Nephron (organoid): ENCODE measurements around the gene SFXN2.

Source experiments
- H3K27ac Mint-ChIP-seq, 3 experiments: 2 replicates each; pipeline ENCODE4 v1.8.0; 2020; ENCODE audit warnings: mixed read lengths in 3 of 3, mild to moderate bottlenecking in 2 of 3, moderate library complexity in 1 of 3
- H3K27me3 Mint-ChIP-seq: 2 replicates; pipeline ENCODE4 v1.8.0; 2021; ENCODE audit warnings: low read depth, mild to moderate bottlenecking, moderate library complexity, mixed read lengths
- H3K36me3 Mint-ChIP-seq: 2 replicates; pipeline ENCODE4 v1.8.0; 2020; ENCODE audit warnings: low read depth, mixed read lengths
- H3K4me1 Mint-ChIP-seq: 2 replicates; pipeline ENCODE4 v1.8.0; 2020; ENCODE audit warnings: mixed read lengths
- H3K4me3 Mint-ChIP-seq, 3 experiments: 2 replicates each; pipeline ENCODE4 v1.8.0; 2020; ENCODE audit warnings: mild to moderate bottlenecking in 3 of 3, mixed read lengths in 3 of 3, moderate library complexity in 2 of 3
- H3K9me3 Mint-ChIP-seq: 2 replicates; pipeline ENCODE4 v1.8.0; 2020; ENCODE audit warnings: mixed read lengths
- CTCF ChIP-seq, 3 experiments: fragments of 200-600 bp; sonication (generic); IDR thresholded peaks; one replicate each; pipeline ENCODE4 v1.5.0; 2021; ENCODE audit warnings: antibody characterized with exemption in 3 of 3; ENCODE audit not compliant: unreplicated experiment in 3 of 3

SFXN2 gene

DNA sequence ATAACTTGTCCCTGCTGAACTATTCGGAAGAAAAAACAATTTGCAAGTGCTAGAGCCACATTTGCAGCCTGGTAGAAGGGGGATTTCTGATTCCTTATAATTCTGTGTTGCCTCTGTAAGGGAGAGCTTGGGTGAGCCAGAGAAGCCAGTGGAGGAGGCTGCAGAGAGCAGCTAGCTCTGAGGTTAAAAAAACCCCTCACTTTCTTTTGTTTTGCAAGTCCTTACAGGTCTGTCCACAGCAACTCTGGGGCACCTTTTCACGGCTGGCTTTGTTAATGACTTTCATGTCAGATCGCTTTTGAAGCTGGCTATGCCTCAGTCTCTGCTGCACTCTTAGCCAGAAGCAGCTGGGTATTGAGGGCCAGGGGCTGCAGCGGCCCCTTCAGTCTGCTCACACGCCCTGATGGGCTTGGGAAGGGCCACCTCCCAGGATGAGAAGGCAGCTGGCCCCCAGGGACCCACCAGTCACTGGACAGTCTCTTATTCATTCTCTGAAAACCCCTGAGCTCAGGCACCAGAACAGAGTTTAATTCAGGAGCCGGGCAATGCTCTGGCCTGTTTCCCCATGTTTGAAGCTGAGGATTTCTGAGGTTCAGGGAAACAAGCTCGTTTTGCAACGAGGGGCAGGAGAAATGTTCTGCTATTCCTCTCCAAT, 39.3 kb upstream of the SFXN2 start:
- Mint-ChIP-seq H3K4me3 (peak overlapping the region; percentile 63 to 80 (median 76)), H3K9me3 (no peaks in the 10 kb centered on the region), H3K36me3 (peaks cover 1% of the 10 kb centered on the region), H3K4me1 (peaks cover 86% of the 10 kb centered on the region), H3K27me3 (no peaks in the 10 kb centered on the region), H3K27ac (peak overlapping the region; percentile 97 to 98 (median 98))
- no peak for TF ChIP-seq CTCF (IDR thresholded peaks at IDR 0.05; ENCODE audit: unreplicated experiment in 3 of 3)

GRCh38 chr10:102675666-102676533, 38.5 kb upstream of the SFXN2 start:
- no peaks in the 10 kb centered on the region for H3K27me3 Mint-ChIP-seq
- H3K9me3 Mint-ChIP-seq = no peaks in the 10 kb centered on the region

DNA sequence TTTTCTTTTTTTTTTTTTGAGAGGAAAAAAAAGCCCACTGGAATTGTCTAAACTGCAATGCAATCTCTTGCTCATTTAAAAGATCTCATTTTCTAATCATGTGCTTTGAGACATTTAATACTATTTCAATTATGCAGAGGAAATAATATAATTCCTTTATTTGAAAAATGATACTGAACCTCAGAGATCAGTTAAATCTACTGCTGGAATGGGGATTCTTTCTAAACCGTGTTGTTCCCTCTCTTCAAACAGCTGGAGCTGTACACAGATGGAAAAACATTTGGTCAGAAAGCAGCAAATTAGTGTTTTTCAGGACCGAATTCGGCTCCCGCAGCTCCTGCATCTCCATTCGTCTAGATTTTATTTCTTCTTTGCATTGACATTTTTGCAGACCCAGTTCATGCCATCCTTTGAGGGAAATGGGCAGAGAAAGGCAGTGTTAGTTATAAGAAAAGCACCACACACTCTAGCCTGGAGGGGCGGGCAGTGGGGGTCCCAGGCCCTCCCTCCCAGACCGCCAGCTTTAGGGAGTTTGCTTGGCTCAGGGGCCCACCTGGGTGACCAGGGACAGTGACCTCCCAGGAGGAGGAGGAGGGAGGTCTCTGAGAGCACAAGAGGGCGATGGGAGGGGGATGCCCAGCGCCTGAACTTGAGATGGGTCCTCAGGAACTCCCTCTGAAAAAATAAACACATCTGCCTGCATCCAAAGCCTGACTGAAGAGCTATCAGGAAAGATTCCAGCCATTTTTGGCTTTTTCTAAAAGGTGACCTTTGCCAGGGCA, 37.7 kb upstream of the SFXN2 start:
- peaks cover 11% of the 10 kb centered on the region for H3K36me3 Mint-ChIP-seq
- TF ChIP-seq CTCF (IDR thresholded peaks at IDR 0.05; ENCODE audit: unreplicated experiment in 3 of 3) = no peak
- H3K27ac Mint-ChIP-seq = peak overlapping the region; percentile 97 to 98 (median 98)
- H3K9me3 Mint-ChIP-seq = no peaks in the 10 kb centered on the region
- no peaks in the 10 kb centered on the region for H3K27me3 Mint-ChIP-seq
- peaks cover 84% of the 10 kb centered on the region for H3K4me1 Mint-ChIP-seq
- peak overlapping the region; percentile 32 to 76 (median 37) for H3K4me3 Mint-ChIP-seq

More at GRCh38 chr10:102675666-102676533, 38.5 kb upstream of the SFXN2 start:
- TF ChIP-seq CTCF (IDR thresholded peaks at IDR 0.05; ENCODE audit: unreplicated experiment in 3 of 3) = no peak
- peak overlapping the region; percentile 63 to 80 (median 76) for H3K4me3 Mint-ChIP-seq
- H3K4me1 Mint-ChIP-seq = peaks cover 84% of the 10 kb centered on the region
- H3K36me3 Mint-ChIP-seq = peaks cover 6% of the 10 kb centered on the region
- peak overlapping the region; percentile 97 to 98 (median 98) for H3K27ac Mint-ChIP-seq

DNA sequence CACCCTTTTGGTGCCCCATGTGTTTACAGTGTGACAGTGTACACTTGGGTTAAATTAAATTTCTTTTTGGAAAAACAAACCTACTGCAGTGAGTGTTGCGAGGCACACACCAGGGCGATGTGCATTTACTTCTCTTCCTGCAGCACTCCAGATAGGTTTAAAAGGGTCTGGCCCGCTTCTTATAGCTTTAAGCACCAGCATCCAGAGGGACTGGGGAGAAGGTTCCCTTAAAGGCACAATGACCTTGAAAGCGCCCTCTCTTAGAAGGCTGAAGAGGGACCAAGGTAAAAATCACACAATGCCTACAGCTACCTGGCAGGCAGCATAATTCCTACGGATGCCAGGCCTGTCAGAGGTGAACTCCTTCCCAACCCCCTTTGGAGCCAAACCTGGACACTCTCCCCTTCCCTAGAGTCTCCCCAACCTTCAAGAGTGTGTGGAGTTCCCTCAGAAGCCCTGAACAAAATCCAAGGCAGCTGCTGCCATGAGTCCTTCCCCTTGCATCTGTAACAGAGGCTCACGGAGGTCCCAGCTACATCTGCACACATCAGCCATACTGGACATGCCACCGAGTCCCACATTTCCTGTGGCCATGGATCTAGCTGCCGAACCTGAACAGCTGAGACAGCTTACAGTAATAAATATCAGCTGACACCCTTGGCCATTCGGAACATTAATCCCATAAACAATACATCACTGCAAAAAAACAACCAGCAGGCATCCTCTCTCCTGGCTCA, 36.9 kb upstream of the SFXN2 start:
- H3K27ac Mint-ChIP-seq = peak overlapping the region; percentile 97 to 98 (median 98)
- no peaks in the 10 kb centered on the region for H3K27me3 Mint-ChIP-seq
- no peak for TF ChIP-seq CTCF (IDR thresholded peaks at IDR 0.05; ENCODE audit: unreplicated experiment in 3 of 3)
- peaks cover 19% of the 10 kb centered on the region for H3K36me3 Mint-ChIP-seq
- H3K9me3 Mint-ChIP-seq = no peaks in the 10 kb centered on the region
- H3K4me1 Mint-ChIP-seq = peaks cover 90% of the 10 kb centered on the region
- H3K4me3 Mint-ChIP-seq = peak overlapping the region; percentile 30 to 76 (median 60)

DNA sequence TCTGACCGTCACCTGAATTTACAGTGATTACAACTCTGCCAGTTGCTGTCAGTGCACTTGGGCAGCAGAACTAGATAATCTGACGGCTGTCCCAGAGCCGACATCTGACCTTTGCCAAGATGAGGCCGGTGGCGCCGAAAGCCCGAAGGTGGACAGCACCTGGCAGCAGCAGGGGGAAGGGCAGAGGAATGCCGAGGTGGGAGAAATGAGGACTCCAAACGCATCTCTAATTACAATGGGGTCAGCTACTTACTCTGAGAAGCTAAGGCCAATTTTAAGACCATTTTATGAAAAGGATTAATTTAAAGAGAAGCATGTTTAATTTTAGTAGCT, 36.4 kb upstream of the SFXN2 start:
- H3K27ac Mint-ChIP-seq = peak overlapping the region; percentile 97 to 98 (median 98)
- H3K4me1 Mint-ChIP-seq = peaks cover 85% of the 10 kb centered on the region
- H3K4me3 Mint-ChIP-seq = peak overlapping the region in 2 of 3 experiments; percentile 13 to 60
- no peaks in the 10 kb centered on the region for H3K27me3 Mint-ChIP-seq
- H3K36me3 Mint-ChIP-seq = peaks cover 21% of the 10 kb centered on the region
- no peaks in the 10 kb centered on the region for H3K9me3 Mint-ChIP-seq
- no peak for TF ChIP-seq CTCF (IDR thresholded peaks at IDR 0.05; ENCODE audit: unreplicated experiment in 3 of 3)
